Lung (tissue), 12 donors: ENCODE data around the gene TMEM272. TPM values are rescaled to one million over a fixed set of nuclear protein-coding genes. Genes with fewer than 3 reads are reported as not detected.

Source experiments
- ATAC-seq: fragments of 200-7000 bp; cut with Tn5 transposase; one replicate; pipeline ENCODE4 v1.9.1; 2020; ENCODE audit warnings: moderate number of reproducible peaks; ENCODE audit not compliant: insufficient read depth, low FRiP score
- DNase-seq, 3 donors: peaks; one replicate each; pipeline ENCODE4 v3.0.0-alpha.2; 2013 to 2017
- H3K27ac ChIP-seq, 2 donors: one replicate each; pipeline ENCODE4 v1.5.1; 2013; ENCODE audit warnings: mild to moderate bottlenecking in 2 of 2, moderate library complexity in 2 of 2, control low read depth in 1 of 2, inconsistent platforms in 1 of 2, low read depth in 1 of 2, low read length in 1 of 2
- H3K27me3 ChIP-seq, 3 donors: one replicate each; pipeline ENCODE4 v1.5.1; 2013; ENCODE audit warnings: low read length in 2 of 3; ENCODE audit not compliant: control insufficient read depth in 3 of 3, insufficient read depth in 3 of 3
- H3K36me3 ChIP-seq, 4 donors: one replicate each; pipeline ENCODE4 v1.5.1; 2013; ENCODE audit warnings: low read length in 4 of 4, mild to moderate bottlenecking in 1 of 4, moderate library complexity in 1 of 4; ENCODE audit not compliant: control insufficient read depth in 4 of 4, insufficient read depth in 4 of 4
- H3K4me1 ChIP-seq, 5 donors: one replicate each; pipeline ENCODE4 v1.5.1; 2013; ENCODE audit warnings: low read length in 5 of 5, mild to moderate bottlenecking in 2 of 5, moderate library complexity in 1 of 5; ENCODE audit not compliant: control insufficient read depth in 5 of 5, insufficient read depth in 5 of 5
- H3K4me3 ChIP-seq: one replicate; pipeline ENCODE4 v1.5.1; 2013; ENCODE audit warnings: mild to moderate bottlenecking, control low read depth, moderate library complexity
- H3K9ac ChIP-seq, 2 donors: one replicate each; pipeline ENCODE4 v1.5.1; 2013; ENCODE audit warnings: low read length in 2 of 2, control low read depth in 1 of 2; ENCODE audit not compliant: insufficient read depth in 1 of 2
- H3K9me3 ChIP-seq, 4 donors: one replicate each; pipeline ENCODE4 v1.5.1; 2013; ENCODE audit warnings: low read length in 3 of 4, mild to moderate bottlenecking in 1 of 4, moderate library complexity in 1 of 4; ENCODE audit not compliant: control insufficient read depth in 4 of 4, insufficient read depth in 3 of 4
- CTCF ChIP-seq: IDR thresholded peaks from 2 replicates; pipeline ENCODE4 v1.5.1; 2012; ENCODE audit warnings: mild to moderate bottlenecking; ENCODE audit errors: control extremely low read depth, extremely low read depth
- WGBS, 2 donors: extraction: QIAGEN DNeasy Blood & Tissue Kit; methylation state at CpG; one replicate each; pipeline ENCODE4 v1.1.7; 2013; 5-methylcytosine and 5-hydroxymethylcytosine counted together
- polyA plus RNA-seq, 2 donors: library from polyadenylated mRNA; stranded (reverse); fragments of 200-250 nt; gene quantifications; one replicate each; pipeline ENCODE4 v1.2.1, GENCODE V29; 2013
- total RNA-seq, 2 donors: library from RNA; depleted of rRNA in 1 of 2; stranded (reverse); fragments of >200 nt in 1 of 2; gene quantifications; one replicate each; pipeline ENCODE4 v1.2.1, GENCODE V29; 2014 to 2021
- donor health status: control.
- donor health status: control.
- donor health status: Bipolar disorder and iron deficiency.
- donor health status: healthy.
- donor health status: DM: yes; HTN: yes; CAD: no.

TMEM272 gene
- total and polyA plus RNA-seq, 4 donors, result 0.08 to 0.55 (median 0.09) TPM

- 86 to 90% methylated on average over 2 of the region's 2 CpGs for WGBS, 2 donors
- Histone ChIP-seq H3K4me3 (no peak overlapping the region), H3K9me3 (peaks cover 0 to 9% (median under 1%) of the 10 kb centered on the region in 4 donors), H3K27me3 (no peaks in the 10 kb centered on the region), H3K27ac (no peak overlapping the region), H3K4me1 (no peaks in the 10 kb centered on the region), H3K36me3 (peaks cover 0 to 2% (median 0%) of the 10 kb centered on the region in 4 donors), H3K9ac (no peak overlapping the region)
- TF ChIP-seq CTCF, result no peak
- no peak for ATAC-seq
- no peak for DNase-seq
Measured at GRCh38 chr13:51887468-51887867, 42.5 kb upstream of the TMEM272 start.

DNA sequence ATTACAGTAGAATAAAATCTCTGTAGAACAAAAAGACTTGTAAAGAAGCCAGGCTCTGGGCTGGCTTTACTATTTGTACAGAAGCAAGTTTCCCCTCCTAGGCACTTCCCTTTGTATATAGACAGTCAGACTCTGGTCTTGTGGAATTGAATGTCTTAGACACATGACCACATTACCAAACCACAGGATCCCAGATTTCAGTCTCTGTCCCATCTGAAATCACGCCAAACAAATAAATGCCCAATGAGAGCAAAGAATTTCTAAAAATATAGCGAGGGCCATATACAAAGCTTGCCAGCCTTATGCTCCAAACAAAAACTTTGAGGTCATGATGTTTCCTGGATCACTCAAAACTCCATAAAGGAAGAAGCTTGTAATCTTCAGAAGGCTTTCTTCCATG is 40.7 kb upstream of the TMEM272 start:
- WGBS, 2 donors, result 90 to 91% methylated on average over 2 of the region's 2 CpGs
- no peaks in the 10 kb centered on the region for H3K4me1 ChIP-seq
- peaks cover 0 to 2% (median 0%) of the 10 kb centered on the region in 4 donors for H3K36me3 ChIP-seq
- DNase-seq (no peak), ATAC-seq (no peak)
- no peak overlapping the region for H3K4me3 ChIP-seq
- TF ChIP-seq CTCF, result no peak
- H3K9me3 ChIP-seq, result peaks cover 0 to 12% (median 6%) of the 10 kb centered on the region in 4 donors
- no peak overlapping the region for H3K9ac ChIP-seq
- no peak overlapping the region for H3K27ac ChIP-seq
- H3K27me3 ChIP-seq, result no peaks in the 10 kb centered on the region

DNA sequence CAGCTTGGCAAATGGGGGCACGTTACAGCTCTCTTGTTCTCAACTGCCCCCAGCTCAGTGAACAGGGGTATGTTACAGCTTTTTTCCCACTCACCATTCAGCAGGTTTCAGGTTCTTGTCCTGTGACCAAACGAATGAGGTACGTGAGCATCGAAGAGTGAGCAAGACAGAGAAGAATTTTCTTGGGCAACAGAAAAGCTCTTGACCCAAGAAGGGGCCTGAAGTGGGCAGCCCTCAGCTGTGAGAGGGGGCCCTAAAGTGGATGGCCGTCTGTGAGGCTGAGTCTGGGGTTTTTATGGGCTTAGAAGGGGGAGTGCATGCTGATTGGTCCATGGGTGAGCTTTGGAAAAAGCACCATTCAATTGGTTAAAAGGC is 38.2 kb upstream of the TMEM272 start:
- Histone ChIP-seq H3K27ac (no peak overlapping the region), H3K4me1 (no peaks in the 10 kb centered on the region), H3K27me3 (no peaks in the 10 kb centered on the region), H3K9ac (no peak overlapping the region), H3K36me3 (peaks cover 0 to 2% (median 0%) of the 10 kb centered on the region in 4 donors), H3K9me3 (peaks cover 0 to 12% (median 5%) of the 10 kb centered on the region in 4 donors), H3K4me3 (no peak overlapping the region)
- WGBS, 2 donors, result 72 to 77% methylated on average over 5 of the region's 5 CpGs
- no peak for TF ChIP-seq CTCF
- no peak for ATAC-seq
- DNase-seq, result no peak

DNA sequence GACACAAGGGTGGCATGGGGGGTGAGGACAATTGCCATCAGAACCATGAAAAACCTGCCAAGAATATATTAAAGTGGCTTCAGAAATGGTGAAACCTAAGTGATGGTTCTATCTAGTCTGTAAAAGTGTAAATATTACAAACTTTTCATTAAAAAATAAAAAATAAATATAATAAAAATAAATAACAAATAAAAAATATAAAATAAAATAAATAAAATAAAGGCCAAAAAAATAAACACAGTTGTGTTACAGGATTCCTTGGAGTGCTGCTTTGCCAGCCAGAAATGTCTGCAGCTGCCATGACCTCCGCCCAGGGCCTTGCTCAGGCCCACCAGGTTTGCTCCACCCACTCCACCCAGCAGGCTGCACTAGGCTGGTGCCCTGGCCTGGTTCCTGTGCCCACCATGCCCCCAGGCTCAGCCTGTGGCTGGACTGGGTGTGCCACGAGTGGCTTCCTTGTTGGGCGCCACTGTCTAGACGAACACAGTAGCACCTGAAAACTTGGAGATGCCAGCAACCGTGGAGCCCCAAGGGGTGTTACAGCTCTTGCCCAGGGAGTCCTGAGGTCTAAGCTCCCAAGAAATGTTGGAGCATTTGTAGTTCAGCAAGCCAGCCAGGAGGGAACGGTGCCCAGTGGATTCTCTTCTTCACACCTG is 37.7 kb upstream of the TMEM272 start:
- Histone ChIP-seq H3K4me1 (no peaks in the 10 kb centered on the region), H3K4me3 (no peak overlapping the region), H3K27me3 (no peaks in the 10 kb centered on the region), H3K36me3 (peaks cover 0 to 2% (median 0%) of the 10 kb centered on the region in 4 donors), H3K27ac (no peak overlapping the region), H3K9ac (no peak overlapping the region), H3K9me3 (peaks cover 0 to 12% (median 5%) of the 10 kb centered on the region in 4 donors)
- no peak for TF ChIP-seq CTCF
- DNase-seq (no peak), ATAC-seq (no peak)
- 98 to 99% methylated on average over 6 of the region's 6 CpGs for WGBS, 2 donors
